Hematopoietic multipotent progenitor cell treated with erythropoietin and hydrocortisone succinate and interleukin-3 and kit ligand, for 4 days (in vitro differentiated cells): ENCODE results near the gene EEF1E1.
A peak's percentile ranks its signal among the peaks of the same experiment; 100 is the strongest.
"Not testable (repeated sequence)": the region's sequence is repeated elsewhere in the genome, so short reads cannot be mapped to it uniquely, and the experiment has no call there.

ENCODE experiments used
- DNase-seq: peaks from one replicate; pipeline ENCODE4 v3.0.0-alpha.2; 2015

Gene EEF1E1

DNA sequence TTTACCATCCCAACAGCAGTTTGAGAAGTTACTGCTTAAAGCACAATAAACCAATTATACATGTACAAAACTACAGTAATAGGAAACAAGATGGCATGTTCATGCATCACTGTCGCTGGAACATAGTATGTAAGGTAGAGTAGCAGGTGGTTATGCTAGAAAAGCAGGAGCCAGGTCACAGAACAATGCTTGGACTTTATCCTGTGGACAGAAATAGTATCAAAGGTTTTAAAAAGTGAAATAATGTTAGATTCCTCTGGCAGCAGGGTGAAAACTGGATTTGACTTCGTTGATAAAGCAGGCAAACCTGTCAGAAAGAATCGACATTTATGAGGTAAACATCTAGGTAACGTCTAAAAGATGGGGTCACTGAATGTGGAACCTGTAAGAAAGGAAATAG, 40.6 kb downstream of the EEF1E1 start:
- DNase-seq: no peak

DNA sequence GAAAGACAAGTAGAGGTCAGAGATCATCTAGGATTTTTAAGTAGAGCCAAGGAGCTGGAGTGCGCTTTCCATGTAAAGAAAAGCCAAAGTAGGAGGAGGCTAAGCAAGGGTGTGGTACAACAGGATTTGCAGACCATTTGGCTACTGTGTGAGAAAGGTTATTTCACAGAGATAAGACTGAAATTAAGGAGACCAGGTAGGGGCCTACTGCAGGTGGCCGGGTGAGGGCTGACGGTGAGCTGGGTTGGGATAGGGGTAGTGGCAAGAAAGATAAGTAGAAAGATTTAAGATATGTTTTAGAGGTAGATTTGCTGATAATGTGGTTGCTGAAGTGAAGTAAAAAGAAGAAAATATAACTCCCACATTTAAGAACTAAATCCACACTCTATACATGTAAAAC, 42.0 kb downstream of the EEF1E1 start:
- no peak for DNase-seq

DNA sequence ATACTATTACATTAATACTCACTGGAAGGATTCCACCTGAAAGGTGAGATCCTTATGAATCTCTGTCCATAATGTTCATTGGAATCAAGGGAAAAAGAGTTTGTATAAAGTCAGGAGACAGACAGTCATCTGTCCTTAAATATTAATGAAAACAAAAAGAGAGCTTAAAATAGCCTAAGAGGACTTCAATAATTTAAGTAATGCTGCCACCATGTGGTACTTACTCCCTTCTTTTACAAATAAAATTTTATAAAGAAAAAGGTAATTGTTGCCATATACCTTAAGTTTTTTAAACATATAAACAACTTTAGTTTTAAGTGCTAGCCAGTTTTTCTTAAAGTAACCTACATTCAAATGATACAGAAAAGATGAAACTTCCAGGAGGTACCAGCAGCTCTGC, 43.2 kb downstream of the EEF1E1 start:
- peak; percentile 75 for DNase-seq

DNA sequence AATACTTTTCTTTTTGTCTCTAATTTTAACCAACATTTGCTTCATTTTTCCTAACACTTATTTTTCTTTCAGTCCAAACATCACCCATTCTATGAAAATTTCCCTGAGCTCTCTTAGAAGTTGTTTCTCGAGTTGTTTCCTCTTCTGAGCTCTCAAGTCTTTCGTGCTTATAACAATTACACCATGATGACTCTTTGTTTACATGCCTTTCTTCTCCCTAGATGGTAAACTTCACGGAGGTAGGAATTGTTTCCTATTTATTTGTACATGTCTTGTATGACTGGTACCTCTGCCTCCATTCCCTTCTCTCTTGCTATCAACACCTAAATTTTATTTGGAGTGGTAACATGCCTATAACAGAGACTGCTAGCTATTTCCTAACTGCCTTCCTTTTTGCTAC, 44.6 kb downstream of the EEF1E1 start:
- no peak for DNase-seq

DNA sequence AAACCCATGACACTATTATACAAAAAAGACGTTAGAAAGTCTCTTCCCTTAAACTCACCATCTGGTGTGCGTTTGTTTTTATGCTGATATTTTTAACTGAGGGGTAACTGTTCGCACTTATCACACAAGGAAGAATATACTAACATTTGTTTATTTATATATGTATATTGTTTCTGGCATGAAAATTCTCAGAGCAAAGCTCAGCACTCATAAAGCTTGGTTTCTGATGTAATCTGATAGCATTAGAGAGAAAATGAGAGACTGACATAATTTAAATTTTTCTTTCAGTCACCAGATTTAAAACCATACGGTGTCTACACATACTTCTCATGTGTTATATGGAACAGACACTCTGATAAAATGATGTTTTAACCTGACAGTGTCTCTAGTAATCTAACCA, 45.1 kb downstream of the EEF1E1 start:
- DNase-seq: no peak

DNA sequence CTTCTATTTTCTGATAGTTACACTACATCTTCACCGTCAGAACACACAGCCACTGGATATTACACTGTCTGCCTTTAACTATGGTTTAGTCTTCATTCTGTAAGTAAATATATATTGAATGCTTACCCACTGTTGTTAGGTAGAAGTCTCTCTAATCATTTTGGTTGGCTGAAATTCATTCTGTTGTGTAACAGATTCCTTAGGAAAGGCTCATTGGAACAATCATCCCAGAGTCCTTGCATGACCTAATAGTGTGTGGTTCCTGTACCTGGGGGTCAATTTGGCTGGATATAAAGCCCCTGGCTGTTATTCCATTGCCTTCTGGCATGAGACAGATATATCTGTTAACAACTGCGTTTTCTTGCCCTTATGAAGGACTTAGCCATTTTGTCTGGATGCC, 48.1 kb downstream of the EEF1E1 start:
- no peak for DNase-seq

DNA sequence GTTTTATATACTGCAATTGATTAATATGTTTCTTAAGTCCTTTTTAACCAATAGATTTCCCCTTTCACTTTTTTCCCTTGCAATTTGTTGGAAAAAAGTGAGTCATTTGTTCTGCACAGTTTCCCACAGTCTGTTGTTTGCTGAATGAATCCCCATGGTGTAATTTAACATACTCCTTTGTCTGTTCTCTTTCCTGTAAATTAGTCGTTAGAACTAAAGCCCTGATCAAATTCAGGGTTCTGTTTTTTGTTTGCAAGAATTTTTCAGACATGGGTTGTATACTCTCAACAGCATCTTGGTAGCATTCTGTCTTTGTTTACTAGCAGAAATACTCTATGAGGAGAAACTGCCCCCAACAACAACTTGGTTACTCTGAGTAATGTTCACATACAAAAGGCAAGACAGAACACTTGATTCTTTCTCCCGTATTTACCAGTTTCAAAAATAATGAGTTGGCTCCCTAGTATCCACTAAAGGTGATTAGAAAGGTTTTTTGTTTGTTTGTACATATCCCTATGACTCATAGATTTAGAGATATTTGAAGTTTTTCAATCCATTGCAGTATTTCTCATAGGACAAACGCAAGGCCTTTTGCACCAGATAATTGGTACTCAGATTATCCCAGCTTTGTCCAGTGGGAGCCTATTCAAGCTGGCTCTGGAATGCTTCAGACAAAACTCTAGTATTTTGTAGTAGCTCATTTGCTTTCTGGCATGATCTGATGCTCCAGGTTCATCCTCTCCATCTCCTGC, 54.6 kb downstream of the EEF1E1 start:
- DNase-seq: no peak

DNA sequence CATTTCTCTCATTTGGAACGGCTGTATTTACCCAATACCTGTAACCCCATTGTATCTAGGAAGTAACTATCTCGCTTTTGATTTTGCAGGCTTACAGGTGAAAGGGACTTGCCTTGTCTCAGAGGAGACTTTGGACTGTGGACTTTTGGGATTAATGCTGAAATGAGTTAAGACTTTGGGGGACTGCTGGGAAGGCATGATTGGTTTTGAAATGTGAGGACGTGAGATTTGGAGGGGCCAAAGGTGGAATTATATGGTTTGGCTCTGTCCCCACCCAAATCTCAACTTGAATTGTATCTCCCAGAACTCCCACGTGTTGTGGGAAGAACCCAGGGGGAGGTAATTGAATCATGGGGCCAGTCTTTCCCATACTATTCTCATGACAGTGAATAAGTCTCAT, 56.6 kb downstream of the EEF1E1 start:
- not testable (repeated sequence) for DNase-seq

DNA sequence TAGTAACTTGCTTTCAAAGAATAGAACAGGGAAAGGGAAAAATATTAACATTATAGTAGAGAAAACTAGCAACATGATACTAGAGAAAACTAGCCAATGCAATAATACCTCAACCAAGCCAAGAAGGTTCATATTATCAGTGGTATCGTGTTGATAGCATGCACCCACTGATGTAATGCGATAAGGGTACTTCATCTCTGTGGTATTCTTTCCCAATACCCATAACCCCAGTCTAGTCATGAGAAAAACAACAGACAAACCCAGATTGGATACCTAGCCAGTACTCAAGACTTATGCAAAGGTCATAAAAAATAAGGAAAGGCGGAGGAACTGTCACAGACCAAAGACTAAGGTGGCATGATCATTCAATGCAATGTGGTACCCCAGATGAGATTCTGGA, 59.1 kb downstream of the EEF1E1 start:
- peak; percentile 58 for DNase-seq

DNA sequence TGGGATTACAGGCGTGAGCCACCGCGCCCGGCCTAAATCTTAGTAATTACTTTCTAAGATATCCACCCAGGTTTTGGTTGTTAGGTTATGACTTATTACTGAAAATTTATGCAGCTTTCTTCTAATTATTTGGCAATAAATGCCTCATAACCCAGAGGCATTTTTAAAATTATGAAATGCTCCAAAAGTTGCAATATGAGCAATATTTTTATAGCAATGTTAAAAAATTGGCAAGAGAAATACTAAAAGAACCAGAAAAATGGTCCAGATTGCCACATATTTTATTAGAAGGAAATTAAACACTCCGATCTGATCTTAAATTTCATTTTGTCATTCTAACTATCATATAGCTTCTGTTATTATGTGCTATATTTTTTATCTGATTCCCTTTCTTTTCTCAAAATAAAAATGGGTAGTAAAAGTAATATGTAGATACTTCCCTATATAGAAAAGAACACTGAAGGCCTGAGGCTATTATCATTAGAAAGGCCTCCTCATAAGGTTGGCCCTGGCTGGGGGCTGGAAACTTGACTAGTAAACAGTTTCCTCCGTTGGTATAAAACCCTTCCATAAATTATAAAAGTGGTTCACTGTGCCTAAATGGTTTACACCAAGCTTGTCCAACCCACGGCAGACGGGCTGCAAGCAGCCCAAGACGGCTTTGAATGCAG, 60.3 kb downstream of the EEF1E1 start:
- DNase-seq: no peak

DNA sequence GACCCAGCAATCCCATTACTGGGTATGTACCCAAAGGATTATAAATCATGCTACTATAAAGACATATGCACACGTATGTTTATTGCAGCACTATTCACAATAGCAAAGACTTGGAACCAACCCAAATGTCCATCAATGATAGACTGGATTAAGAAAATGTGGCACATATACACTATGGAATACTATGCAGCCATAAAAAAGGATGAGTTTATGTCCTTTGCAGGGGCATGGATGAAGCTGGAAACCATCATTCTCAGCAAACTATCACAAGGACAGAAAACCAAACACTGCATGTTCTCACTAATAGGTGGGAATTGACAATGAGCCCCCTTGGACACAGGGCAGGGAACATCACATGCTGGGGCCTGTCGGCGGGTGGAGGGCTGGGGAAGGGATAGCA, 68.2 kb downstream of the EEF1E1 start:
- DNase-seq: not testable (repeated sequence)

DNA sequence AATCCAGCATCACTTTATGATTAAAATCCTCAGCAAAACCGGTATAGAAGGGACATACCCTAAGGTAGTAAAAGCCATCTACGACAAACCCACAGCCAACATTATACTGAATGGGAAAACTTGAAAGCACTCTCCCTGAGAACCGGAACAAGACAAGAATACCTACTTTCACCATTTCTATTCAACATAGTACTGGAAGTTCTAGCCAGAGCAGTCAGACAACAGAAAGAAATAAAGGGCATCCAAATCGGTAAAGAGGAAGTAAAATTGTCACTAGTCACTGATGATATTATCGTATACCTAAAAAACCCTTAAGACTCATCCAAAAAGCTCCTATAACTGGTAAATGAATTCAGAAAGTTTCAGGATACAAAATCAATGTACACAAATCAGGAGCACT, 71.4 kb downstream of the EEF1E1 start:
- peak; percentile 39 for DNase-seq
